IPS-20b (cell line): ENCODE data around the gene C12orf76.

Experiments used
- H3K27ac ChIP-seq: one replicate; pipeline ENCODE4 v1.5.1; 2013; ENCODE audit warnings: low read length
- H3K27me3 ChIP-seq: 2 replicates; pipeline ENCODE4 v1.6.1; 2013; ENCODE audit warnings: mild to moderate bottlenecking, low read length, inconsistent platforms; ENCODE audit not compliant: insufficient read depth
- H3K36me3 ChIP-seq: 2 replicates; pipeline ENCODE4 v1.6.1; 2013; ENCODE audit warnings: low read depth, mild to moderate bottlenecking, inconsistent platforms, low read length, moderate library complexity; ENCODE audit not compliant: insufficient read depth
- H3K4me1 ChIP-seq: 2 replicates; pipeline ENCODE4 v1.6.1; 2013; ENCODE audit warnings: mild to moderate bottlenecking, control low read depth, inconsistent platforms, low read length, moderate library complexity; ENCODE audit not compliant: insufficient read depth
- H3K4me3 ChIP-seq: 2 replicates; pipeline ENCODE4 v1.5.1; 2013; ENCODE audit warnings: mild to moderate bottlenecking, low read length, inconsistent platforms
- H3K9ac ChIP-seq: 2 replicates; pipeline ENCODE4 v1.6.1; 2013; ENCODE audit warnings: low read depth, mild to moderate bottlenecking, inconsistent platforms, low read length, moderate library complexity
- H3K9me3 ChIP-seq: 2 replicates; pipeline ENCODE4 v1.6.1; 2013; ENCODE audit warnings: mild to moderate bottlenecking, low read depth, low read length, inconsistent platforms; ENCODE audit not compliant: insufficient read depth

C12orf76 gene

GRCh38 chr12:109998904-109999648, 49.2 kb downstream of the C12orf76 start, which contains the start of gene ANKRD13A:
TSS of gene ANKRD13A (plus strand) at chr12:109999430. CDS start at chr12:109999689, 259 bp downstream.
- peaks cover 20% of the 10 kb centered on the region for H3K27me3 ChIP-seq
- peak within 1 kb of the TSS; percentile 59 for H3K27ac ChIP-seq
- peak within 1 kb of the TSS; percentile 91 for H3K9ac ChIP-seq
- H3K4me1 ChIP-seq: 0 out of 2 replicates have a peak, but pooled peaks cover 3% of the 10 kb centered on the region
- peak within 1 kb of the TSS; percentile 77 for H3K4me3 ChIP-seq
- no peaks in the 10 kb centered on the region for H3K36me3 ChIP-seq
- H3K9me3 ChIP-seq: no peaks in the 10 kb centered on the region

DNA sequence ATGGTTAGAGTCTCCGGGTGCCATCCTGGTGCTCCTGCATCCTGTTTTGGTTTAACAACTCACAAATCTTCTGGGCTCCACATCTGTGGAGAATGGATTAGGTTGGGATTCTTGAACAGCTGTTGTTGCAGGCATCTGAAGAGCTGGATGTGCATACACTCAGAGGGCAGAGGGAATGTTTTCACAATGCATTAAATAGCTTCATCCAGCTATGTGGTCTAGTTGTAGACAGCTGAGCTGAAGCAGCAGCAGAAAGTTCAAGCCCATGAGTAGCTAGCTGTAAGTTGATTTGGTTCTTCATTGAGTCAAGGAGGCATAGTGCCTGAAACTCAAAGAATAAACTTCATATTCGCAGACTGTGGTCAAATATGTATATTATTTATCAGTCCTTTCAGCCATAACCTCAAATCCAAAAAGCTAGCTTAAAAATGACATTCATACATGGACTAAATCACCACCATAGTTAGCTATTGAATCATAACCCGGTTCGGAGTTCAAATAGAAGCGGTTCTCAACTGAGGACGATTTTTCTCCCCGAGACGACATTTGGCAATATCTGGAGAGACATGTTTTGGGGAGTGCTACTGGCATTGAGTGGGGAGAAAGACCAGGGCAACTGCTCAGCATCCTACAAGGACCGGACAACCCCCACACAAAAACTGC, 50.0 kb downstream of the C12orf76 start:
- H3K27ac ChIP-seq: peak overlapping the region; percentile 59
- H3K36me3 ChIP-seq: no peaks in the 10 kb centered on the region
- H3K4me1 ChIP-seq: 0 out of 2 replicates have a peak, but pooled peaks cover 3% of the 10 kb centered on the region
- H3K9ac ChIP-seq: peak overlapping the region; percentile 91; the same call in 1 of the 2 replicates
- peaks cover 20% of the 10 kb centered on the region for H3K27me3 ChIP-seq
- peak overlapping the region; percentile 77 for H3K4me3 ChIP-seq
- no peaks in the 10 kb centered on the region for H3K9me3 ChIP-seq

DNA sequence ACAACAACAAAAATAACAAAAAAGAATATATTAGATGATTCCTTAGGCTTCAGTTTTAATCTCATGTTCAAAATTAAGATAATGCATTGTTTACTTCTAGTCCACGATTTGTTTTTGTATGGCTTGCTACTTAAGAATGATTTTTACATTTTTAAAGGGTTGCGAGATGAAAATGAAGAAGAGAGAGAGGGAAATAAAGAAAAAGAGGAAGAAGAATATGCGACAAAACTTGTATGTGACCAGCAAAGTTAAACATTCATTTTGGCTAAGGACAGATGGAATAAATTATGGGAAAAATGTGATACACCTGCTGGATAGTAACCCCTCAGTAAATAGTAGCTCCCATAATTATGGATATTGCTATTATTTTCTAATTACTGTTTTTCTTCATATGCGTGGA, 50.9 kb downstream of the C12orf76 start:
- peaks cover 20% of the 10 kb centered on the region for H3K27me3 ChIP-seq
- H3K36me3 ChIP-seq: no peaks in the 10 kb centered on the region
- no peak overlapping the region for H3K4me3 ChIP-seq
- no peak overlapping the region for H3K27ac ChIP-seq
- H3K4me1 ChIP-seq: 0 out of 2 replicates have a peak, but pooled peaks cover 3% of the 10 kb centered on the region
- H3K9ac ChIP-seq: no peak overlapping the region
- no peaks in the 10 kb centered on the region for H3K9me3 ChIP-seq

DNA sequence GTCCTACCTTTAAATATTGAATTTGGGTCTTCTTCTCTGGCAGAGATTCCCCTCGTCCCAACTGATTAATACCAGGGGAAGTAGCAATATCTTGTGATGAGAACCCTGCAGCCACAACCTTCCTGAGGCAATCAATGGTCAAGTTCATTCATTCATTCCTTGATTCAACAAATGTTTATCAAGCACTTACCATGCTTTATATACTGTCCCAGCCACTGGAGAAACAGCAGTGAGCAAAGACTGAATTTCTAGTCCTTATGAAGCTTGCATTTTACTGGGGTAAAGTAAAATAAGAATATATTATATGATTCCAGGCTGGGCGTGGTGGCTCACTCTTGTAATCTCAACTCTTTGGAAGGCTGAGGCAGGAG, 51.9 kb downstream of the C12orf76 start:
- Histone ChIP-seq H3K27ac (no peak overlapping the region), H3K36me3 (no peaks in the 10 kb centered on the region), H3K9ac (peak overlapping the region; percentile 80; the same call in 1 of the 2 replicates), H3K27me3 (peaks cover 20% of the 10 kb centered on the region), H3K4me1 (0 out of 2 replicates have a peak, but pooled peaks cover 3% of the 10 kb centered on the region), H3K4me3 (peak overlapping the region; percentile 87), H3K9me3 (no peaks in the 10 kb centered on the region)

GRCh38 chr12:109995686-109996482, 52.4 kb downstream of the C12orf76 start, which contains the start of gene GIT2:
TSS of gene GIT2 (minus strand) at chr12:109996368. CDS start at chr12:109996224, 144 bp downstream.
- Histone ChIP-seq H3K27me3 (peaks cover 14% of the 10 kb centered on the region), H3K9ac (peak within 1 kb of the TSS; percentile 80), H3K36me3 (no peaks in the 10 kb centered on the region; the same call in 1 of the 2 replicates), H3K4me1 (0 out of 2 replicates have a peak, but pooled peaks cover 3% of the 10 kb centered on the region), H3K27ac (no peak within 1 kb of the TSS), H3K9me3 (no peaks in the 10 kb centered on the region), H3K4me3 (peak within 1 kb of the TSS; percentile 87)

GRCh38 chr12:109995361-109995685, 53.0 kb downstream of the C12orf76 start:
- no peaks in the 10 kb centered on the region for H3K9me3 ChIP-seq
- H3K27ac ChIP-seq: no peak overlapping the region
- H3K4me1 ChIP-seq: 0 out of 2 replicates have a peak, but pooled peaks cover 3% of the 10 kb centered on the region
- peak overlapping the region; percentile 80 for H3K9ac ChIP-seq
- peaks cover 6% of the 10 kb centered on the region; the same call in 1 of the 2 replicates for H3K36me3 ChIP-seq
- H3K27me3 ChIP-seq: peaks cover 8% of the 10 kb centered on the region
- peak overlapping the region; percentile 87 for H3K4me3 ChIP-seq

- Histone ChIP-seq H3K36me3 (peaks cover 12% of the 10 kb centered on the region), H3K9me3 (no peaks in the 10 kb centered on the region), H3K4me3 (peak overlapping the region; percentile 87), H3K27me3 (peaks cover under 1% of the 10 kb centered on the region; the same call in 1 of the 2 replicates), H3K4me1 (0 out of 2 replicates have a peak, but pooled peaks cover 3% of the 10 kb centered on the region), H3K27ac (no peak overlapping the region), H3K9ac (no peak overlapping the region)
Measured at GRCh38 chr12:109994401-109995175, 53.7 kb downstream of the C12orf76 start.

GRCh38 chr12:109993091-109993490, 55.2 kb downstream of the C12orf76 start:
- peaks cover 24% of the 10 kb centered on the region for H3K36me3 ChIP-seq
- no peak overlapping the region for H3K9ac ChIP-seq
- H3K27me3 ChIP-seq: no peaks in the 10 kb centered on the region; the same call in 1 of the 2 replicates
- no peak overlapping the region for H3K4me3 ChIP-seq
- no peak overlapping the region for H3K27ac ChIP-seq
- H3K9me3 ChIP-seq: no peaks in the 10 kb centered on the region
- peaks cover 9% of the 10 kb centered on the region; the same call in 1 of the 2 replicates for H3K4me1 ChIP-seq

DNA sequence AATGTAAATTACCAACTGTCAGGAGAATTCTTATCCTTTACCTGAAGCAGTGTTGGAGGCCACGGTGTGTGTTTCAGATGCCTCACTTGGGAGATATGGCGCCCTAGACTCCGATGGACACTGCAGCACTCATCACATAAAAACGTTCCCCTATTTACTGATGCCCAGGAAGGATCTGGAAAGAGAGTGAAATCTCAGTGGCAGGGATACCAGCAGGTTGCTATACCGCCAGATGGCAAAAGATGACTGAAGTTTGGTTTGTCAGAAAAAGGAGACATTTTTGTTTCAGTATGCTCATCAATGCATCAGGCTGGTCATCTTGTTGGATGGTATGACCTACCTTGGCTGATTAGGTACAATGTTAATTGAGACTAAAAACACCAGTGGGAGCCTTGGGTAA, 56.7 kb downstream of the C12orf76 start:
- no peaks in the 10 kb centered on the region for H3K9me3 ChIP-seq
- H3K36me3 ChIP-seq: peaks cover 31% of the 10 kb centered on the region
- H3K27ac ChIP-seq: no peak overlapping the region
- H3K9ac ChIP-seq: no peak overlapping the region
- peaks cover 9% of the 10 kb centered on the region; the same call in 1 of the 2 replicates for H3K4me1 ChIP-seq
- H3K27me3 ChIP-seq: no peaks in the 10 kb centered on the region
- H3K4me3 ChIP-seq: no peak overlapping the region
